GM12878 (cell line): ENCODE data around the gene MAST4. TPM values are rescaled to one million over a fixed set of nuclear protein-coding genes. Genes with fewer than 3 reads are reported as not detected.

Source experiments
- ATAC-seq: fragments of 200-7000 bp; cut with Tn5 transposase; 3 replicates; pipeline ENCODE4 v1.9.1; 2020; ENCODE audit warnings: mild to moderate bottlenecking, moderate library complexity
- BruUV-seq: library from RNA; stranded (reverse); fragments of 400-500 nt; replicated peaks from 2 replicates; lab custom pipeline; 2021; lab: Mats Ljungman, UMichigan
- CTCF ChIA-PET: fragments of 300-600 bp; sonication (Branson Sonifier 250); formaldehyde crosslinking; extraction: SDS; loops from one replicate; lab custom pipeline; 2021; ENCODE audit warnings: inconsistent platforms; lab: Yijun Ruan, JAX
- POLR2A ChIA-PET: fragments of 350-600 bp; formaldehyde crosslinking; extraction: SDS; loops from one replicate; lab custom pipeline; 2021; ENCODE audit warnings: inconsistent platforms; lab: Charles Lee
- RAD21 ChIA-PET: fragments of 300-600 bp; sonication (Branson Sonifier 250); formaldehyde crosslinking; loops from one replicate; lab custom pipeline; 2023; ENCODE audit warnings: antibody characterized with exemption; ENCODE audit not compliant: unreplicated experiment; lab: Charles Lee
- SMC1A ChIA-PET: fragments of 300-600 bp; sonication (Branson Sonifier 250); formaldehyde crosslinking; loops from one replicate; lab custom pipeline; 2023; ENCODE audit not compliant: unreplicated experiment, uncharacterized antibody; lab: Charles Lee
- DNase-seq: peaks from one replicate; pipeline ENCODE4 v3.0.0-alpha.2; 2011; ENCODE audit warnings: low read depth, low spot score
- FAIRE-seq: peaks from 3 replicates; lab custom pipeline; 2011; peaks lifted over from hg19 to GRCh38; lab: Jason Lieb, UNC
- H2AFZ ChIP-seq: 2 replicates; pipeline ENCODE4 v1.6.0; 2011; ENCODE audit warnings: low read depth, low read length, control low read depth; ENCODE audit not compliant: control insufficient read depth
- H3K27ac ChIP-seq: 2 replicates; pipeline ENCODE4 v1.5.1; 2011; ENCODE audit warnings: control low read depth; ENCODE audit not compliant: control insufficient read depth, insufficient read depth
- H3K27me3 ChIP-seq, 2 experiments: replicated peaks in 1 of 2; 2 replicates each; pipeline versions ENCODE4 v1.6.0 to v1.6.1; 2011; ENCODE audit warnings: low read length in 1 of 2; ENCODE audit not compliant: control insufficient read depth in 2 of 2, insufficient read depth in 2 of 2
- H3K36me3 ChIP-seq, 2 experiments: 2 replicates each; pipeline ENCODE4 v1.5.1; 2011; ENCODE audit warnings: low read length in 1 of 2; ENCODE audit not compliant: control insufficient read depth in 2 of 2, insufficient read depth in 2 of 2
- H3K4me1 ChIP-seq: 2 replicates; pipeline ENCODE4 v1.6.1; 2011; ENCODE audit warnings: mild to moderate bottlenecking, low read length, moderate library complexity, mixed read lengths; ENCODE audit not compliant: control insufficient read depth, insufficient read depth
- H3K4me2 ChIP-seq: 2 replicates; pipeline ENCODE4 v1.6.0; 2011; ENCODE audit warnings: control low read depth; ENCODE audit not compliant: control insufficient read depth, insufficient read depth
- H3K4me3 ChIP-seq: fragments of 200-600 bp; sonication (generic); 2 replicates; pipeline ENCODE4 v1.5.1; 2016
- H3K79me2 ChIP-seq: 2 replicates; pipeline ENCODE4 v1.6.0; 2011; ENCODE audit warnings: low read length; ENCODE audit not compliant: control insufficient read depth, insufficient read depth
- H3K9ac ChIP-seq: 2 replicates; pipeline ENCODE4 v1.8.0; 2011; ENCODE audit warnings: low read length, control low read depth, mixed read lengths; ENCODE audit not compliant: control insufficient read depth, insufficient read depth
- H3K9me3 ChIP-seq: replicated peaks from 3 replicates; pipeline ENCODE4 v1.5.1; 2011; ENCODE audit warnings: mild to moderate bottlenecking, low read length; ENCODE audit not compliant: control insufficient read depth, insufficient read depth
- H4K20me1 ChIP-seq: 2 replicates; pipeline ENCODE4 v1.6.0; 2011; ENCODE audit not compliant: control insufficient read depth, insufficient read depth
- BCL11A ChIP-seq: IDR thresholded peaks from 2 replicates; pipeline ENCODE4 v1.6.1; 2011; ENCODE audit warnings: low read depth, low read length
- BCLAF1 ChIP-seq: fragments of 450-650 bp; IDR thresholded peaks from 2 replicates; pipeline ENCODE4 v1.6.1; 2017; ENCODE audit warnings: antibody characterized with exemption, mild to moderate bottlenecking, moderate library complexity
- CHD4 ChIP-seq: fragments of 200-600 bp; sonication (generic); IDR thresholded peaks from 2 replicates; pipeline ENCODE4 v1.6.1; 2016; ENCODE audit warnings: mild to moderate bottlenecking
- GABPA ChIP-seq: IDR thresholded peaks from 2 replicates; pipeline ENCODE4 v1.6.1; 2014; ENCODE audit warnings: antibody characterized with exemption, low read depth, mild to moderate bottlenecking, inconsistent platforms
- HDAC6 ChIP-seq: fragments of 200-600 bp; sonication (generic); IDR thresholded peaks from one replicate; pipeline ENCODE4 v1.8.0; 2017; ENCODE audit warnings: antibody characterized with exemption; ENCODE audit not compliant: unreplicated experiment
- PBX3 ChIP-seq: IDR thresholded peaks from 2 replicates; pipeline ENCODE4 v1.6.1; 2011; ENCODE audit warnings: mild to moderate bottlenecking, low read depth, low read length, moderate library complexity; ENCODE audit not compliant: insufficient replicate concordance
- PKNOX1 ChIP-seq: fragments of 450-650 bp; IDR thresholded peaks from 2 replicates; pipeline ENCODE4 v1.6.1; 2016; ENCODE audit warnings: mild to moderate bottlenecking
- RBBP5 ChIP-seq: fragments of 200-600 bp; sonication (generic); conservative IDR thresholded peaks from 2 replicates; pipeline ENCODE4 v1.6.1; 2016
- RELB ChIP-seq: fragments of 450-650 bp; IDR thresholded peaks from 2 replicates; pipeline ENCODE4 v1.6.1; 2017; ENCODE audit warnings: low read depth, mild to moderate bottlenecking, moderate library complexity
- SMC3 ChIP-seq: IDR thresholded peaks from 2 replicates; pipeline ENCODE4 v1.6.1; 2011; ENCODE audit warnings: low read length, improper control_type of control experiment, borderline replicate concordance
- SREBF1 ChIP-seq: IDR thresholded peaks from 2 replicates; pipeline ENCODE4 v1.6.1; 2012; ENCODE audit warnings: mild to moderate bottlenecking, low read length
- STAT3 ChIP-seq: IDR thresholded peaks from 2 replicates; pipeline ENCODE4 v1.6.1; 2011; ENCODE audit warnings: low read depth, low read length, improper control_type of control experiment
- ZNF274 ChIP-seq: IDR thresholded peaks from one replicate; pipeline ENCODE4 v1.8.0; 2011; ENCODE audit not compliant: insufficient read length, insufficient read depth
- WGBS: methylation state at CpG from one replicate; pipeline ENCODE4 v1.1.6; 2016; ENCODE audit warnings: low lambda C conversion rate; ENCODE audit not compliant: insufficient replicate concordance, insufficient coverage; ENCODE audit errors: missing lambda C conversion rate; 5-methylcytosine and 5-hydroxymethylcytosine counted together
- in situ Hi-C: fragments of 300-500 bp; cut with MboI; formaldehyde crosslinking; loops from 9 replicates; pipeline ENCODE4 v1.14.3; 2018; ENCODE audit warnings: mixed read lengths
- intact Hi-C: fragments of 100-400 bp; cut with micrococcal nuclease; formaldehyde crosslinking; loops from one replicate; pipeline ENCODE4 v1.14.2; 2022; ENCODE audit not compliant: unreplicated experiment
- polyA plus RNA-seq, 11 experiments: library from polyadenylated mRNA; depleted of rRNA in 4 of 11; unstranded in 6 of 11; stranded (reverse) in 5 of 11; fragments of >200 nt; fragmentation: Nextera tagmentation in 4 of 11; fragmentation: Illumina TruSeq in 1 of 11; extraction: Ambion mirVana in 4 of 11; extraction: Trizol in 1 of 11; gene quantifications; 1 replicate in 1 of 11; 2 replicates in 10 of 11; pipeline versions ENCODE4 v1.2.1 to v1.2.3, GENCODE V29; 2011 to 2016; ENCODE audit warnings: inconsistent platforms in 2 of 11, missing spikeins in 2 of 11, low read depth in 1 of 11
- total RNA-seq, 4 experiments: library from RNA; depleted of rRNA in 3 of 4; stranded (reverse); fragments of >200 nt in 3 of 4; fragmentation: Illumina TruSeq in 1 of 4; extraction: Trizol in 1 of 4; gene quantifications; 2 replicates each; pipeline versions ENCODE4 v1.2.1 to v1.2.3, GENCODE V29; 2013 to 2021

MAST4 gene
- total and polyA plus RNA-seq, 10 of the 15 experiments (the other 5 are each of a cell fraction or from before 2014, with no cell fraction given) = 0.02 to 1.6 (median 0.29) TPM; not detected in 1

- Histone ChIP-seq H3K27ac (no peak overlapping the region), H3K9ac (no peak overlapping the region)
- POLR2A ChIA-PET = no interaction called here
These were observed 406.9 kb downstream of the MAST4 start for GRCh38 chr5:67002832-67003684.

More at GRCh38 chr5:67002832-67003684, 406.9 kb downstream of the MAST4 start:
- no peaks in the 10 kb centered on the region for H3K9me3 ChIP-seq
- ChIA-PET RAD21 (no interaction called here), SMC1A (no interaction called here), CTCF (no interaction called here)
- DNase-seq (no peak), FAIRE-seq (no peak), ATAC-seq (no peak)
- H4K20me1 ChIP-seq = no peaks in the 10 kb centered on the region
- H3K4me3 ChIP-seq = no peak overlapping the region
- no peak overlapping the region for H3K4me2 ChIP-seq
- no peaks in the 10 kb centered on the region for H3K4me1 ChIP-seq
- peaks cover 2 to 3% of the 10 kb centered on the region in 2 experiments; a peak in 2 of 4 replicates for H3K27me3 ChIP-seq
- H2AFZ ChIP-seq = no peak overlapping the region
- intact Hi-C loops = no loop called here
- no peaks in the 10 kb centered on the region for H3K79me2 ChIP-seq
- 51% methylated on average over 6 of the region's 6 CpGs for WGBS
- H3K36me3 ChIP-seq = no peaks in the 10 kb centered on the region
- no TSS peak for BruUV-seq
- in situ Hi-C loops = no loop called here
- TF ChIP-seq STAT3 (no peak), BCL11A (no peak), SREBF1 (no peak), BCLAF1 (no peak), CHD4 (no peak), PKNOX1 (no peak), RBBP5 (no peak), ZNF274 (no peak), PBX3 (no peak), GABPA (no peak), HDAC6 (no peak), RELB (no peak), SMC3 (no peak)
